OCI-LY7 (cell line): Measurements from ENCODE around the gene CRX. TPM values are rescaled to one million over a fixed set of nuclear protein-coding genes. Genes with fewer than 3 reads are reported as not detected.
A peak's percentile ranks its signal among the peaks of the same experiment; 100 is the strongest.

Experiments used
- BruUV-seq: library from RNA; stranded (reverse); fragments of 400-500 nt; replicated peaks from 2 replicates; lab custom pipeline; 2021; lab: Mats Ljungman, UMichigan
- CTCF ChIA-PET: fragments of 300-600 bp; sonication (Branson Sonifier 250); formaldehyde crosslinking; loops from one replicate; lab custom pipeline; 2022; ENCODE audit warnings: antibody characterized with exemption; ENCODE audit not compliant: unreplicated experiment; lab: Charles Lee
- POLR2A ChIA-PET: fragments of 300-600 bp; sonication (Branson Sonifier 250); formaldehyde crosslinking; loops from one replicate; lab custom pipeline; 2022; ENCODE audit warnings: antibody characterized with exemption; lab: Charles Lee
- DNase-seq: peaks from one replicate; pipeline ENCODE4 v3.0.0-alpha.2; 2015; ENCODE audit warnings: low spot score
- H2AFZ ChIP-seq: fragments of 200-600 bp; sonication (generic), shearing (Covaris generic); 2 replicates; pipeline ENCODE4 v1.6.1; 2014; ENCODE audit warnings: mild to moderate bottlenecking, antibody characterized with exemption, low read length, moderate library complexity
- H3K27ac ChIP-seq: fragments of 200-600 bp; sonication (generic); 2 replicates; pipeline ENCODE4 v1.5.1; 2014; ENCODE audit warnings: mixed run types, low read depth, mild to moderate bottlenecking, moderate library complexity, low read length, inconsistent platforms; ENCODE audit not compliant: poor library complexity, severe bottlenecking
- H3K36me3 ChIP-seq: fragments of 200-600 bp; sonication (generic); 2 replicates; pipeline ENCODE4 v1.6.1; 2014; ENCODE audit warnings: mild to moderate bottlenecking, antibody characterized with exemption, low read length, moderate library complexity, mixed read lengths; ENCODE audit not compliant: insufficient read depth
- H3K4me1 ChIP-seq: fragments of 200-600 bp; sonication (generic); 2 replicates; pipeline ENCODE4 v1.5.1; 2014; ENCODE audit warnings: mild to moderate bottlenecking, low read length; ENCODE audit not compliant: insufficient read depth, poor library complexity, severe bottlenecking
- H3K4me2 ChIP-seq: fragments of 200-600 bp; sonication (generic); 2 replicates; pipeline ENCODE4 v1.6.1; 2014; ENCODE audit warnings: mild to moderate bottlenecking, low read length
- H3K4me3 ChIP-seq: fragments of 200-600 bp; sonication (generic); 2 replicates; pipeline ENCODE4 v1.5.1; 2014; ENCODE audit warnings: mild to moderate bottlenecking, low read depth, low read length; ENCODE audit not compliant: poor library complexity, severe bottlenecking
- H3K79me2 ChIP-seq: fragments of 200-600 bp; sonication (generic); 2 replicates; pipeline ENCODE4 v1.6.1; 2016; ENCODE audit warnings: low read depth, mild to moderate bottlenecking, low read length, moderate library complexity, mixed read lengths; ENCODE audit not compliant: insufficient read depth
- H3K9me2 ChIP-seq: fragments of 200-600 bp; sonication (generic); 2 replicates; pipeline ENCODE4 v1.6.1; 2016; ENCODE audit warnings: mild to moderate bottlenecking, low read length, mixed read lengths; ENCODE audit not compliant: insufficient read depth
- H3K9me3 ChIP-seq: fragments of 200-600 bp; sonication (generic); 2 replicates; pipeline ENCODE4 v1.6.1; 2014; ENCODE audit warnings: mild to moderate bottlenecking, mixed run types, low read length, mixed read lengths
- H4K20me1 ChIP-seq: fragments of 200-600 bp; sonication (generic); 2 replicates; pipeline ENCODE4 v1.6.1; 2014; ENCODE audit warnings: mild to moderate bottlenecking, antibody characterized with exemption, low read length, moderate library complexity, mixed read lengths; ENCODE audit not compliant: insufficient read depth
- EZH2phosphoT487 ChIP-seq: fragments of 200-600 bp; sonication (generic); IDR thresholded peaks from 2 replicates; pipeline ENCODE4 v1.6.1; 2018; ENCODE audit warnings: low read depth, borderline replicate concordance, mild to moderate bottlenecking, mixed run types, antibody characterized with exemption, low read length, moderate library complexity, mixed read lengths
- intact Hi-C: fragments of 100-400 bp; cut with micrococcal nuclease; formaldehyde crosslinking; loops from one replicate; pipeline ENCODE4 v1.10.0; 2022; ENCODE audit not compliant: unreplicated experiment
- total RNA-seq, 2 experiments: library from RNA; depleted of rRNA in 1 of 2; stranded (reverse); fragments of >200 nt in 1 of 2; shearing (Covaris generic) in 1 of 2; gene quantifications; 2 replicates each; pipeline ENCODE4 v1.2.3, GENCODE V29; 2014 to 2022
- TF ChIP-seq, protein P1 (sequence below): fragments of 200-600 bp; sonication (generic); conservative IDR thresholded peaks from 2 replicates; pipeline ENCODE4 v1.5.1; 2014; ENCODE audit warnings: mild to moderate bottlenecking, antibody characterized with exemption, low read length, moderate library complexity, mixed read lengths

Gene CRX
- total RNA-seq, 2 experiments from 2014 or later: not detected

DNA sequence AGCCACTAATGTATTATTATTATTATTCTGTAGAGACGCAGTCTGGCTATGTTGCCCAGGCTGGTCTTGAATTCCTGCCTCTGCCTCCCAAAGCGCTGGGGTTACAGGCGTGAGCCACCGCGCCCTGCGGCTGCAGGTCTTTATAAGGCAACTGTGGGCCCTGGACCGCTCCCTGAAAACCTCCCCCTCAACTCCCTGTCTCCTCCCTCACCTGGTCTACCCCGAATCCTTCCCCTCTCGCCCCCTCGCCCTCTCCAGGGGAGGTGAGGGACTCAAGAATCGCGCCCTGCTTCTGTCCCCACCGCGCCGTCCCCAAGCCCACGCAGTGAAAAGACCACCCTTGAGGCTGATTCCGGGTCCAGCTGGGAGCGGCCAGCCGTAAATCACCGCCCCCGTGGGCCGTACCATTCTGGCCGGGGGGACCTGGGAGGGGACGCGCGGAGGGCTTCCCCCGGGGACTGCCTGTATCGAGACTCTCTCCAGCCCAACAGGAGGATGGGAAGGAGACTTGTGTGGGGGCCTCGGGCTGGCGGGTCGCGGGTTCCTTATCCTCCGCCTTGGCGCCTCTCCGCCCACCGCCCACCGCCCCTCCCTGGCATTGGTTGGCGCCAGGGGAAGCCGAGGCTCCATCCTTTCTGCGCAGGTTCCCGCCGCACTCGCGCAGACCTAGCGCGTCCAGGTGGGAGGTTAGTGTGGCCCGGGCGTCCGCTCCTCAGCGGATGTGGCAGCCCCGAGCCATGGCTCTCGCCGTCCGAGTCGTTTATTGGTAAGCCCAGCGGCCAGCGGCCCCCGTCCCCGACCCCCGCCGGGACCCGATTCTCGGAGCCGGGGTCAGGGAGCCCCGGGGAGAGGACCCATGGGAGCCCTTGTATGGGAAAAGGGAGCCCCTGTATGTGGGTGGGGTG lies 43.4 kb upstream of the CRX start, which contains the start of gene SELENOW:
Gene SELENOW (plus strand): TSS at position 655 of the 905 bp plus-strand sequence. CDS start 83 bp downstream, at position 738.
- peak within 1 kb of the TSS; percentile 93 for H3K4me2 ChIP-seq
- TF ChIP-seq EZH2phosphoT487: no peak
- TF ChIP-seq, protein P1, sequence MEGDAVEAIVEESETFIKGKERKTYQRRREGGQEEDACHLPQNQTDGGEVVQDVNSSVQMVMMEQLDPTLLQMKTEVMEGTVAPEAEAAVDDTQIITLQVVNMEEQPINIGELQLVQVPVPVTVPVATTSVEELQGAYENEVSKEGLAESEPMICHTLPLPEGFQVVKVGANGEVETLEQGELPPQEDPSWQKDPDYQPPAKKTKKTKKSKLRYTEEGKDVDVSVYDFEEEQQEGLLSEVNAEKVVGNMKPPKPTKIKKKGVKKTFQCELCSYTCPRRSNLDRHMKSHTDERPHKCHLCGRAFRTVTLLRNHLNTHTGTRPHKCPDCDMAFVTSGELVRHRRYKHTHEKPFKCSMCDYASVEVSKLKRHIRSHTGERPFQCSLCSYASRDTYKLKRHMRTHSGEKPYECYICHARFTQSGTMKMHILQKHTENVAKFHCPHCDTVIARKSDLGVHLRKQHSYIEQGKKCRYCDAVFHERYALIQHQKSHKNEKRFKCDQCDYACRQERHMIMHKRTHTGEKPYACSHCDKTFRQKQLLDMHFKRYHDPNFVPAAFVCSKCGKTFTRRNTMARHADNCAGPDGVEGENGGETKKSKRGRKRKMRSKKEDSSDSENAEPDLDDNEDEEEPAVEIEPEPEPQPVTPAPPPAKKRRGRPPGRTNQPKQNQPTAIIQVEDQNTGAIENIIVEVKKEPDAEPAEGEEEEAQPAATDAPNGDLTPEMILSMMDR: no peak
- H3K4me3 ChIP-seq: peak within 1 kb of the TSS; percentile 93
- H3K9me2 ChIP-seq: no peaks in the 10 kb centered on the region
- POLR2A ChIA-PET: no interaction called here
- intact Hi-C loops: no loop called here
- H4K20me1 ChIP-seq: no peaks in the 10 kb centered on the region
- H3K27ac ChIP-seq: peak within 1 kb of the TSS; percentile 53
- DNase-seq: peak; percentile 91
- H3K4me1 ChIP-seq: peaks cover 8% of the 10 kb centered on the region
- H2AFZ ChIP-seq: peak within 1 kb of the TSS; percentile 74
- H3K9me3 ChIP-seq: no peaks in the 10 kb centered on the region
- CTCF ChIA-PET: interaction anchor here (0.5 to 0.6 kb wide), 2 partner anchors 65 to 71 kb away, joined by 3 read pairs; partner anchors contain the start of gene EHD2
- BruUV-seq: no TSS peak
- H3K79me2 ChIP-seq: peaks cover 7% of the 10 kb centered on the region; the same call in 1 of the 2 replicates
- H3K36me3 ChIP-seq: 0 out of 2 replicates have a peak, but pooled peaks cover 3% of the 10 kb centered on the region

DNA sequence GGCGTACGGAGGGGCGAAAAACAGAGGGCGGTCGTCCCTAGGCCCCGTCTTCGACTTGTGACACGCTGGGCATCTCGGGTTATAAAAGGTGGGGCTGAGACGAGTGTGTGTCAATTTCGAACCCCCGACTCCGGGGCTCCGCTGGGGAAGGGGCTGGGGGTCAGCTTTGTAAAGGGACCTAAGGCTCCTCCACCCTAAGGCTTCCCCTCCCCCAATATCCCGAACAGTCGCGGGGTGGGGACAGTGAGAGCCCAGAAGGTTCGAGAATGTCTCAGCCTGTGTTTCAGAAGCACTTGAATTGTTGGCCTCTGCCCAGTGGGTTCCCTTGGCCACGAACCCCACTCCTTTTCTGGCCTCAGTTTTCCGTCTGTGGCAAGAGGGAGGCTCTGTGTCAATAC lies 42.8 kb upstream of the CRX start:
- DNase-seq: peak; percentile 11
- Histone ChIP-seq H2AFZ (peak overlapping the region; percentile 74), H3K27ac (peak overlapping the region; percentile 53), H3K79me2 (peaks cover 7% of the 10 kb centered on the region; the same call in 1 of the 2 replicates), H3K4me3 (peak overlapping the region; percentile 93), H3K4me2 (peak overlapping the region; percentile 93), H3K9me3 (no peaks in the 10 kb centered on the region), H3K9me2 (no peaks in the 10 kb centered on the region), H4K20me1 (no peaks in the 10 kb centered on the region), H3K36me3 (0 out of 2 replicates have a peak, but pooled peaks cover 3% of the 10 kb centered on the region), H3K4me1 (peaks cover 8% of the 10 kb centered on the region)
- BruUV-seq: TSS peak; percentile 82
- ChIA-PET CTCF (interaction anchor here (0.6 kb wide), 1 partner anchor 66 kb away, joined by 3 read pairs; the partner anchor contains the start of gene EHD2), POLR2A (no interaction called here)
- no peak for TF ChIP-seq EZH2phosphoT487
- TF ChIP-seq, protein P1: no peak
- intact Hi-C loops: no loop called here
